SK-N-MC (cell line): ENCODE data around the gene HSD17B12.

ENCODE experiments used
- EZH2 ChIP-seq: fragments of 200-600 bp; sonication (generic); IDR thresholded peaks from one replicate; pipeline ENCODE4 v1.6.1; 2017; ENCODE audit warnings: antibody characterized with exemption
- POLR2AphosphoS5 ChIP-seq: IDR thresholded peaks from 2 replicates; pipeline ENCODE4 v1.6.1; 2012; ENCODE audit warnings: mild to moderate bottlenecking, low read depth, low read length, borderline replicate concordance

- TF ChIP-seq EZH2 (no peak), POLR2AphosphoS5 (no peak)
These were observed 66.7 kb downstream of the HSD17B12 start for GRCh38 chr11:43747130-43747802.
